B cell (primary cell): ENCODE measurements around the gene CCT6B.

ENCODE experiments used
- EZH2 ChIP-seq: IDR thresholded peaks from 2 replicates; pipeline ENCODE4 v1.6.1; 2012; ENCODE audit warnings: borderline replicate concordance, low read depth, mild to moderate bottlenecking, moderate library complexity, low read length; ENCODE audit not compliant: insufficient read depth, poor library complexity, severe bottlenecking
- TF ChIP-seq, protein P1 (sequence below): fragments of 200-600 bp; IDR thresholded peaks from one replicate; pipeline ENCODE4 v1.8.0; 2022; ENCODE audit warnings: antibody characterized with exemption, mild to moderate bottlenecking

DNA sequence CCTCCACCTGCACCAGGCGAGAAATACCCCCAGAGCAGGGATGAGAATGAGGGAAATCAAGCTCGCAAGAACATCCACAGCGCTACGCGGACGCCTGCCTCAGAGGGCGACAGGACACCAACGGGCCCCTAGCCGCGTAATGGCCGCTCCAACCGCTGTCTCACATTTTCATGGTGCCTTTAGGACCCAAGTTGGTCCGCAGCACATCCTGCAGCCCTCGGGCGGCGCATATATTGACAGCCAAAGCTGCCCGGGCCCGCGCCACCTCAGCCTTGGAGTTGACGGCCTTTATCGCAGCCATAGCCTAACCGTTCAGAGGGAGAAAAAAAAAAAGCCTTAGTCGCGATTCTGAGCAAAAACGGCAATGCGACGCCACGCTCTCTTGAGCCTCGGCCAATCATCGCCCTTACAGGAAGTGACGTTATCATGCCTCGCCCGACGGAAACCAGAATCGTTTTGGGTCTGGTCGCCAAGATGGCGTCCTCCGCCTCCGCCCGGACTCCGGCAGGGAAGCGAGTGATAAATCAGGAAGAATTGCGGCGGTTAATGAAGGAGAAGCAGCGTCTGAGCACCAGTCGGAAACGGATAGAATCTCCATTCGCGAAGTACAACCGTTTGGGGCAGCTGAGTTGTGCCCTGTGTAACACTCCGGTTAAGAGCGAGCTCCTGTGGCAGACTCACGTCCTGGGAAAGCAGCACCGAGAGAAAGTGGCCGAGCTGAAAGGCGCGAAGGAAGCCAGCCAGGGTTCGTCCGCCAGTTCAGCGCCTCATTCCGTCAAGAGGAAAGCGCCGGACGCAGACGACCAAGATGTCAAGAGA, at the start of gene CCT6B, which contains the start of gene ZNF830:
- TF ChIP-seq, protein P1, sequence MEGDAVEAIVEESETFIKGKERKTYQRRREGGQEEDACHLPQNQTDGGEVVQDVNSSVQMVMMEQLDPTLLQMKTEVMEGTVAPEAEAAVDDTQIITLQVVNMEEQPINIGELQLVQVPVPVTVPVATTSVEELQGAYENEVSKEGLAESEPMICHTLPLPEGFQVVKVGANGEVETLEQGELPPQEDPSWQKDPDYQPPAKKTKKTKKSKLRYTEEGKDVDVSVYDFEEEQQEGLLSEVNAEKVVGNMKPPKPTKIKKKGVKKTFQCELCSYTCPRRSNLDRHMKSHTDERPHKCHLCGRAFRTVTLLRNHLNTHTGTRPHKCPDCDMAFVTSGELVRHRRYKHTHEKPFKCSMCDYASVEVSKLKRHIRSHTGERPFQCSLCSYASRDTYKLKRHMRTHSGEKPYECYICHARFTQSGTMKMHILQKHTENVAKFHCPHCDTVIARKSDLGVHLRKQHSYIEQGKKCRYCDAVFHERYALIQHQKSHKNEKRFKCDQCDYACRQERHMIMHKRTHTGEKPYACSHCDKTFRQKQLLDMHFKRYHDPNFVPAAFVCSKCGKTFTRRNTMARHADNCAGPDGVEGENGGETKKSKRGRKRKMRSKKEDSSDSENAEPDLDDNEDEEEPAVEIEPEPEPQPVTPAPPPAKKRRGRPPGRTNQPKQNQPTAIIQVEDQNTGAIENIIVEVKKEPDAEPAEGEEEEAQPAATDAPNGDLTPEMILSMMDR: no peak
- TF ChIP-seq EZH2: no peak
